GM19025 (cell line): ENCODE data around the gene PXK.

Experiments
- ATAC-seq: cut with Tn5 transposase; IDR thresholded peaks from one replicate; pipeline ENCODE4 v1.9.1; 2021; ENCODE audit warnings: mild to moderate bottlenecking, low read depth, moderate library complexity; ENCODE audit not compliant: unreplicated experiment

Gene PXK

DNA sequence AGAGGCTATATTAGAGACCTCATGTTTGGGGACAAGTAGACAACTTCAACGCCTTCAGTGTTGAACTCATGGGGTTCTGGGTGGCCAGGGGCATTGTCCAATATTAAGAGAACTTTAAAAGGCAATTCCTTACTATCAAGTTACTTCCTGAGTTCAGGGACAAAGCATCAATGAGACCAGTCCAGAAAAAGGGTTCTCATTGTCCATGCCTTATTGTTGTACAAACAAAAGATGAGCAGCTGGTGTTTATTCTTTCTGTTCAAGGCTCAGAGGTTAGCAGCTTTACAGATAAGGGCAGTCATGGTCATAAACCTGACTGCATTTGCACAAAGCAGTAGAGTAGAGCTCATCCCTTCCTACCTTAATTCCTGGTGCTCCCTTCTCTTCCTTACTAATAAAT is 119.5 kb downstream of the PXK start:
- ATAC-seq = no peak

DNA sequence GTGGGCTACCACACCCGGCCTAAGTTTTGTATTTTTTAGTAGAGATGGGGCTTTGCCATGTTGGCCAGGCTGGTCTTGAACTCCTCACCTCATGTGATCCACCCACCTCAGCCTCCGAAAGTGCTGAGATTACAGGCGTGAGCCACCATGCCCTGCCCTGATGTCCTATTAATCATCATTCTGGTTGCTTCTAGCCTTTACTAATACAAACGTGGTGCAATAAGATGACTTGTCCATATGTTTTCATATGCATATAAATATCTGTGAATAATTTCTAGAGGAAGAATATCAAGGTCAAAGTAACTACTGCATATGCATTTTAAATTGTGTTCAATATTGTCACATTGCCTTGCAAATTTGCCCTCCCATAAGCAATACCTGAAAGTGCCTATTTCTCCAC is 126.5 kb downstream of the PXK start:
- ATAC-seq = no peak

- no peak for ATAC-seq
Measured at GRCh38 chr3:58462829-58463180, 130.1 kb downstream of the PXK start.

DNA sequence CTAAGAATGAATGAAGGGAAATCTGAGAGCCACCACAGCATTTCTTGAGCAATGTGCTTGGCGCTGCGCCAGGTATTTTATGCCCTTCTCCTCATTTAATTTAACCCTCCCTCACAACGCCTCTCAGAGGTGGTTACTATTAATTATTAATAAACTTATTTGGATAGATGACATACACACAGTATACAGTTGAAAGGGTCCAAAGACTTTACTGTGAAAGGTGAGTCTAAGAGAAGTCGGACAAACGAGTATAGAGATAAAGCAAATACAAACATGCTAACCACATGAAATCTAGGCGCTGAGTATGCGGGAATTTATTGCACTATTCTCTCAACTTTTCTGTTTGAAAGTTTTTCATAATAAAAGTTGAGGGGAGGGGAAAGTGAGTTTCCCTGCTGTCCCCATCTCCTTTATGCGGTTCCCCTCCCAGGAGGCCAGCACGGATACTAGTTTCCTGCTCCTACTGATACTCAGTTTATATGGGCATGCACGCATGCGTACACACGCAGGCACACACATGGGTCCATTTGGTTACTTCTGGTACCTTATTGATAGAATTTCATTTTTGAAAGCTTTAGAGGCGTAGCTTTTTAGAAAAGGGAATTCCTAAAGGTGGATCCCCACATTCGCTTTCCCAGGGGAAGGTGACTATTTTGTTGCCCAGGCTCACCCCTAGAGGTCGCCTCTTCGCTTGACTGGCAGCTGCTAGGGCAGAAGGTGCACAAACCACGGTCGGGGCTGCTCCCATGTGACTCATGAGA is 130.7 kb downstream of the PXK start:
- ATAC-seq = peak; percentile 87

DNA sequence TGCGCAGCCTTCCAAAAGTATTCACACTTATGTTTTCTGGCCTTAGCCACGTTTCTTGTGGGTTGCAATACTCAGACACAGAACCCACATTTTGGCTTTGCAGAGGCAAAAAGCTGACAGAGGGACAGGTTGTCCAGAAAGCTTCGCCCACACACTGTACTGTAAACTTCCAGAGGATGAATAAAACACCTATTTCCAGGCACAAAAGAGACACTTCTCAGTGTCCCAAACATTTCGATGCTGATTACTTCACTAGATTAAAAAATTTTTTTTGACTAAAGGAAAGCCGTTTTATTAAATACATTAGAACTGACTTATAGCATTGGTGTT is 131.2 kb downstream of the PXK start:
- no peak for ATAC-seq

GRCh38 chr3:58464866-58465265 is 132.2 kb downstream of the PXK start:
- no peak for ATAC-seq

DNA sequence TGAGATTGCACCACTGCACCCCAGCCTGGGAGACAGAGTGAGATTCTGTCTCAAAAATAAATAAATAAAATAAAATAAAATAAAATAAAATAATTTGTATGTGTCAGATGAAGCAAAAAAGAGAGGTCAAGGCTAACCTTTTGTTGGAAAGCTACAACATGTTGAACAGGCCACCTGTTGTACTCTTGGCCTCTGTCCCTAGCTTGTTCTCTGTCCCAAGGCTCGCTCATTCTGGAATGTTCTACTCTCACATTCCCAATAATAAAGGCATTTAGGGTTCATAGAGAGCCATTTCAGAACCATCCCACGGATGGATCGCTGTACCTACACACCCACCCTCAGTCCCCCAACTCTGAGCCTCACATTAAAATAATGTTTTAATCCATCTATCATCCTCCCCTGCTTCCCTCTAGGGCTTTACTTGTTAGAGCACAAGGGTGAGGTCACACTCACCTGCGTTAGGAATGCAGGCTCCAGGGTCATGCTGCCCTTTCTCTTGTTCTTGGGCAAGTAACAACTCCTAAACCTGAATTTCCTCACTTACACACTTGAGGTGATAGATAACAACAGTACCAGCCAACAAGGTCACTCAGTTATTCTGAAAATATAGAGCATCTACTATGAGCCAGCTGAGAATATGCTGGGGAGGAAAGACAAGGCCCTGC is 134.3 kb downstream of the PXK start:
- no peak for ATAC-seq

DNA sequence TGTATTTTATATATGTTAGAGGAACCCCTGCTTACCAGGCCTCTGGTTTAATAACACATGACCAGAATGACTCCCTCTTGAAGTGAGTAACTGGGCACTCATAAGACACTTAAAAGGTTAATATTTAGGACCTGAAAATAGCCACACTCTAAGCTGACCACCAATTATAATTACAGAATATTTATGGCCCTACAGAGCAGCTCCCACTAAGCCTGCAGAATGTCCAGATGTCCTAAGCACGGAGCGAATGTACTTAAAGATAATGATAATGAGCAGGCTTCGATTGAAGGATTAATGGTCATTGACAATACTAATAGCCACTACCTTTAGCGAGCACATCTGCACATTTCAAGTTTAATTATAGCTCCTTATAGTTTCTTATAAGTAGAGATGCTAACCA is 136.4 kb downstream of the PXK start:
- ATAC-seq = no peak

DNA sequence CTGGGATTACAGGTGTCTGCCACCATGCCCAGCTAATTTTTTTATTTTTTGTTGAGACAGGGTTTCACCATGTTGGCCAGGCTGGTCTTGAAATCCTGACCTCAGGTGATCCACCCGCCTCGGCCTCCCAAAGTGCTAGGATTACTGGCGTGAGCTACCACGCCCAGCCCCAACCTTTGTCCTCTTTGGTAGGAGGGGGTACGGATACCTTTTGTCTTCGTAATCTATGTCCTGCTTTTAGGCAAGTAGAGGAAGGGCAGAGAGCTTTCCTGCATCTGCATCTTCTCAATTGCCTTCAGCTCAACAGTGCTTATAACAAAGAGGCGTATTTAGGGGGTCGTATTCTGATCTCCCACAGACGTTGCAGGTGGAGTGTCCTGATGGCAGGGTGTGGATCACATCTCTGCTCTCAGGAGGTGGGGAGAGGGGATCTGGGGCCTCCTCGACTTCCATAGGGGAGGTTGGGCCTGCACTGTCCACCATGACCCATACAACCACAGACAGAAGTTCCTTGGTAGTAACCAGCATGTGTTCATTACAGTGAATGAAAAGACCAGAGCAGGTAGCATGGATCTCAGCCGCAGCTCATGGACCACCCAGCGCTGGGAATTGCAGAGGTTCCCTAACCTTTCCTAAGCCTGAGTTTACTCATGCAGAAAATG is 137.8 kb downstream of the PXK start:
- ATAC-seq = no peak

GRCh38 chr3:58471025-58471887 is 138.6 kb downstream of the PXK start:
- no peak for ATAC-seq

GRCh38 chr3:58473275-58473674 is 140.6 kb downstream of the PXK start:
- no peak for ATAC-seq

- ATAC-seq = no peak
Measured at GRCh38 chr3:58474348-58474911, 141.7 kb downstream of the PXK start.

DNA sequence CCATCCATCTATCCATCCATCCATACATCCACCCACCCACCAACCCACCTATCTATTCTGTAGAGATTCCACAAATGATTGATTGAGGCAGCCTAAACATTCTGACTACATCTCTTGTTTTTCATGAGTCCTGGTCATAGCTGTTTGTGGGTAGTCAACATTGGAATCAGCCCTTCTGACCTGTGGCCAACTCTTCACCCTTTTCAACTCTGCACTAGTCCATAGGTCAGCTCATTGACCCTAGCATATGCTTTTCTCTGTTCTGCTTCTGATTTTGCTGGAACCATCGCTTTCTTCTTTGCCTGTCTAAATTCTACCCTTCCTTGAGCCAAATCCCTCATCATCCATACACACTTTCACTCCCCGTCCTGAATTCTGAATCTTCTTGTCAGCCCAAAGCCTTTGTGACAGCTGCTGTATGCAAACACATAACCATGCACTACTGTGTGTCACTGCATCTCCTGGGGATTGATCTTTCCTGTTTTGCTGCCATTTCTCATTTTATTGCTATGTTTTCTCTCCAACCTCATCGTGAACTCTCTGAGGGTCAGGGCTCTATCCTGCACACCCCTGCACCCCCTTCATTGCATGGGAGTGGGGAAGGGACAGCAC is 142.4 kb downstream of the PXK start:
- no peak for ATAC-seq
